Smooth muscle cell (in vitro differentiated cells): ENCODE measurements around the gene RBM4. TPM values are rescaled to one million over a fixed set of nuclear protein-coding genes. Genes with fewer than 3 reads are reported as not detected.
A peak's percentile ranks its signal among the peaks of the same experiment; 100 is the strongest.
"Not testable (repeated sequence)": the region's sequence is repeated elsewhere in the genome, so short reads cannot be mapped to it uniquely, and the experiment has no call there.

Source experiments
- DNase-seq: peaks from one replicate; lab custom pipeline; 2025; ENCODE audit not compliant: unreplicated experiment; lab: John Stamatoyannopoulos, UW
- H2AFZ ChIP-seq: fragments of 200-600 bp; sonication (generic); 2 replicates; pipeline ENCODE4 v1.6.0; 2016; ENCODE audit warnings: antibody characterized with exemption, low read depth, mild to moderate bottlenecking
- H3F3A ChIP-seq: fragments of 200-600 bp; sonication (generic); 2 replicates; pipeline ENCODE4 v1.6.0; 2017; ENCODE audit warnings: antibody characterized with exemption, low read depth
- H3K27ac ChIP-seq: fragments of 200-600 bp; sonication (generic); 2 replicates; pipeline ENCODE4 v1.5.1; 2016; ENCODE audit warnings: low read depth, mild to moderate bottlenecking
- H3K27me3 ChIP-seq: fragments of 200-600 bp; sonication (generic); 2 replicates; pipeline ENCODE4 v1.6.1; 2016; ENCODE audit warnings: low read depth, mild to moderate bottlenecking
- H3K36me3 ChIP-seq: fragments of 200-600 bp; sonication (generic); 2 replicates; pipeline ENCODE4 v1.5.1; 2016; ENCODE audit warnings: low read depth
- H3K4me1 ChIP-seq: fragments of 200-600 bp; sonication (generic); 2 replicates; pipeline ENCODE4 v1.5.1; 2016; ENCODE audit warnings: low read depth
- H3K4me2 ChIP-seq: fragments of 200-600 bp; sonication (generic); 2 replicates; pipeline ENCODE4 v1.6.0; 2016; ENCODE audit warnings: mild to moderate bottlenecking
- H3K4me3 ChIP-seq: fragments of 200-600 bp; sonication (generic); 2 replicates; pipeline ENCODE4 v1.5.1; 2016; ENCODE audit warnings: mild to moderate bottlenecking
- H3K79me2 ChIP-seq: fragments of 200-600 bp; sonication (generic); 2 replicates; pipeline ENCODE4 v1.6.0; 2016; ENCODE audit warnings: low read depth, mild to moderate bottlenecking
- H3K9ac ChIP-seq: fragments of 200-600 bp; sonication (generic); 2 replicates; pipeline ENCODE4 v1.6.0; 2016; ENCODE audit warnings: low read depth
- H3K9me3 ChIP-seq: fragments of 200-600 bp; sonication (generic); replicated peaks from 2 replicates; pipeline ENCODE4 v1.5.1; 2016; ENCODE audit warnings: low read depth
- H4K20me1 ChIP-seq: fragments of 200-600 bp; sonication (generic); 2 replicates; pipeline ENCODE4 v1.6.0; 2016; ENCODE audit warnings: low read depth
- CTCF ChIP-seq: fragments of 200-600 bp; sonication (generic); IDR thresholded peaks from 2 replicates; pipeline ENCODE4 v1.5.1; 2017; ENCODE audit warnings: borderline replicate concordance, mild to moderate bottlenecking, antibody characterized with exemption; ENCODE audit not compliant: insufficient read depth, poor library complexity, severe bottlenecking
- WGBS: methylation state at CpG from one replicate; pipeline ENCODE4 v1.1.7; 2016; ENCODE audit warnings: low lambda C conversion rate; 5-methylcytosine and 5-hydroxymethylcytosine counted together
- polyA plus RNA-seq: library from polyadenylated mRNA; unstranded; fragments of >200 nt; fragmentation: Nextera tagmentation; extraction: Ambion mirVana; gene quantifications from 2 replicates; pipeline ENCODE4 v1.2.1, GENCODE V29; 2016
- total RNA-seq: library from RNA; depleted of rRNA; stranded (reverse); fragments of >200 nt; gene quantifications from 2 replicates; pipeline ENCODE4 v1.2.3, GENCODE V29; 2014

The RBM4 gene
- total and polyA plus RNA-seq, 2 experiments from 2014 or later: 121 to 125 TPM

GRCh38 chr11:66632952-66633351 is 5.6 kb upstream of the RBM4 start:
- Histone ChIP-seq H2AFZ (no peak overlapping the region), H3K79me2 (peaks cover 95% of the 10 kb centered on the region), H3K4me3 (no peak overlapping the region), H4K20me1 (peaks cover 100% of the 10 kb centered on the region), H3K9me3 (no peaks in the 10 kb centered on the region), H3K4me1 (peaks cover 6% of the 10 kb centered on the region), H3K36me3 (no peaks in the 10 kb centered on the region), H3K27me3 (no peaks in the 10 kb centered on the region), H3F3A (peaks cover 50% of the 10 kb centered on the region), H3K9ac (no peak overlapping the region), H3K4me2 (no peak overlapping the region), H3K27ac (no peak overlapping the region)
- TF ChIP-seq CTCF: no peak
- WGBS: 96% methylated on average over 2 of the region's 2 CpGs
- DNase-seq: no peak

GRCh38 chr11:66636411-66636810 is 2.1 kb upstream of the RBM4 start:
- peaks cover 44% of the 10 kb centered on the region for H3F3A ChIP-seq
- no peak for DNase-seq
- H2AFZ ChIP-seq: no peak overlapping the region
- no peak overlapping the region for H3K4me3 ChIP-seq
- no peak overlapping the region for H3K4me2 ChIP-seq
- H4K20me1 ChIP-seq: peaks cover 94% of the 10 kb centered on the region
- peak overlapping the region; percentile 94 for H3K27ac ChIP-seq
- H3K9me3 ChIP-seq: no peaks in the 10 kb centered on the region
- 80% methylated on average over 3 of the region's 3 CpGs for WGBS
- no peak for TF ChIP-seq CTCF
- peaks cover 88% of the 10 kb centered on the region for H3K79me2 ChIP-seq
- H3K4me1 ChIP-seq: peaks cover 23% of the 10 kb centered on the region
- no peaks in the 10 kb centered on the region for H3K36me3 ChIP-seq
- no peak overlapping the region for H3K9ac ChIP-seq
- H3K27me3 ChIP-seq: no peaks in the 10 kb centered on the region

- peaks cover 94% of the 10 kb centered on the region for H4K20me1 ChIP-seq
- peak overlapping the region; percentile 84 for H3K4me2 ChIP-seq
- DNase-seq: no peak
- peaks cover 8% of the 10 kb centered on the region for H3K36me3 ChIP-seq
- H3K79me2 ChIP-seq: peaks cover 88% of the 10 kb centered on the region
- WGBS: 32% methylated on average over 12 of the region's 12 CpGs
- H3K9me3 ChIP-seq: no peaks in the 10 kb centered on the region
- peak overlapping the region; percentile 94 for H3K27ac ChIP-seq
- H3K4me1 ChIP-seq: peaks cover 36% of the 10 kb centered on the region
- H3F3A ChIP-seq: peaks cover 47% of the 10 kb centered on the region
- H3K4me3 ChIP-seq: peak overlapping the region; percentile 88
- H3K27me3 ChIP-seq: no peaks in the 10 kb centered on the region
- TF ChIP-seq CTCF: no peak
- H2AFZ ChIP-seq: no peak overlapping the region
- H3K9ac ChIP-seq: no peak overlapping the region
These were observed 836 bp upstream of the RBM4 start for GRCh38 chr11:66637557-66638176.

GRCh38 chr11:66639066-66639813 is 737 bp downstream of the RBM4 start:
- Histone ChIP-seq H3K4me2 (peak overlapping the region; percentile 96), H4K20me1 (peaks cover 94% of the 10 kb centered on the region), H3K9me3 (no peaks in the 10 kb centered on the region), H3K9ac (peak overlapping the region; percentile 95), H3K27ac (peak overlapping the region; percentile 94), H2AFZ (no peak overlapping the region), H3K36me3 (peaks cover 9% of the 10 kb centered on the region), H3F3A (peaks cover 37% of the 10 kb centered on the region), H3K79me2 (peaks cover 88% of the 10 kb centered on the region), H3K27me3 (no peaks in the 10 kb centered on the region), H3K4me3 (peak overlapping the region; percentile 88), H3K4me1 (peaks cover 40% of the 10 kb centered on the region)
- no peak for DNase-seq
- WGBS: 11% methylated on average over 27 of the region's 27 CpGs
- TF ChIP-seq CTCF: no peak

GRCh38 chr11:66639814-66640340 is 1.4 kb downstream of the RBM4 start:
- H3K4me3 ChIP-seq: peak overlapping the region; percentile 88
- H3K9me3 ChIP-seq, H3K9ac ChIP-seq, DNase-seq, H3K36me3 ChIP-seq, H3K27me3 ChIP-seq, H2AFZ ChIP-seq: not testable (repeated sequence)
- H4K20me1 ChIP-seq: peaks cover 94% of the 10 kb centered on the region
- H3K4me2 ChIP-seq: peak overlapping the region; percentile 96
- H3F3A ChIP-seq: peaks cover 33% of the 10 kb centered on the region
- H3K4me1 ChIP-seq: peaks cover 40% of the 10 kb centered on the region
- WGBS: 75% methylated on average over 10 of the region's 10 CpGs
- H3K79me2 ChIP-seq: peaks cover 88% of the 10 kb centered on the region
- H3K27ac ChIP-seq: peak overlapping the region; percentile 94
